Posterior cingulate gyrus (tissue), 11 donors: Measurements from ENCODE around the gene P3H3.

Experiments used
- DNase-seq, 10 donors: peaks; one replicate each; pipeline versions ENCODE4 v3.0.0 to v3.0.0-alpha.2; 2020 to 2021; ENCODE audit warnings: mixed read lengths in 3 of 10
- intact Hi-C: fragments of 100-400 bp; cut with DNase I; formaldehyde crosslinking; loops from one replicate; pipeline ENCODE4 v1.15.1; 2023

Gene P3H3

GRCh38 chr12:6796576-6796975, 31.6 kb upstream of the P3H3 start:
- intact Hi-C loops: no loop called here
- peak in 2 of 10 donors; percentile 5 to 8 for DNase-seq

DNA sequence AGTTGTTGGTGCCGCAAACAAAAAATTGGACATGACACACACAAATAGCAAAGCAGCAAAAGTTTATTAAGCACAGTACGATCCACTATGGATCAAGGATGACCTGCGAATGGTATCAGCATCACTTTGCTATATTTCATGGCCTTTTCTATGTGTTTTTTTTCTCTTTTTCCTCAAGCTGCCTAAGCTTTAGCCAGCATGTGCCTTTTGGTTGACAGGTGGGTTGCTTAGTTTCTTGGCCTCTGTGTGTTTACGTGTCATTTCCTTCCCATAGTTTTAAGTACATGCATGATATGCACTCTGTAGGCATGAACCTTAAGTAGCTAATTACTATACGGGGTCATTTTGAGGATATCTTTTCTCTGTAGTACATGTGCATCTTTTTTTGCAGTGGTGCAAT, 29.1 kb upstream of the P3H3 start:
- intact Hi-C loops: no loop called here
- peak in 1 of 10 donors; percentile 2 for DNase-seq

DNA sequence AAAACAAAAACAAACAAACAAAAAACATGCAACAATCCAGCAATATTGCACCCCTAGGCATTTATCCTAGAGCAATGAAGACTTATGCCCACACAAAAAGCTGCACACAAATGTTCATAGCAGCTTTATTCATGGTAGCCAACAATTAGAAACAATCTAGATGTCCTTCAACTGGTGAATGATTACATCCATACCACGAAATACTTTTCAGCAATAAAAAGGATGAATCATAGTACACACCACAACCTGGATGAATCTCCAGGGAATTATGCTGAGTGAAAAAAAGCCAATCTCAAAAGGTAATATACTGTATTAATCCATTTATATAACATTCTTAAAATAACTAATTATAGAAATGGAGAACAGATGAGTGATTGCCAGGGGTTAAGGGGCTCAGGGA, 21.0 kb upstream of the P3H3 start:
- DNase-seq: no peak
- intact Hi-C loops: no loop called here

GRCh38 chr12:6809056-6809455, 19.2 kb upstream of the P3H3 start:
- DNase-seq: peak in 2 of 10 donors; percentile 22 to 34
- intact Hi-C loops: no loop called here

DNA sequence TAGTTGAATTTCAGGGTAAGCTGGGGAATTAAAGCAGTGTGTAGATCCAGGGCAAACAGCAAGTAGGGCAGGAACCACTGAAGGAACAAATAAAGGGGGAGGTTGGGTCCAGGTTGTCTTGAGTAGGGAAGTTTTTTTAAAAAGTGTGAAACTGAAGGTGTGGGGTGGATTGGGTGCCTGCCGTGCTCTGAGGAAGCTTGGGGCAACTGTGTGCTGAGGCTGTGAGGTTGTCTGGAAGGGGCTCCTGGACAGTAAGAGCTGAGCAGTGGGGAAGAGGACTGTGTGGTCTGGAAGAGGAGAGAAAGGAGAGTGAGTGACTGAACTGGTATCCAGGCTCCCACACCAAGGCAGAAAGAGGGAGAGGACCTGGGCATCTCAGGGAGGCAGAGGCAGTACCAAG, 17.4 kb upstream of the P3H3 start:
- intact Hi-C loops: no loop called here
- DNase-seq: peak in 2 of 10 donors; percentile 24 to 32

DNA sequence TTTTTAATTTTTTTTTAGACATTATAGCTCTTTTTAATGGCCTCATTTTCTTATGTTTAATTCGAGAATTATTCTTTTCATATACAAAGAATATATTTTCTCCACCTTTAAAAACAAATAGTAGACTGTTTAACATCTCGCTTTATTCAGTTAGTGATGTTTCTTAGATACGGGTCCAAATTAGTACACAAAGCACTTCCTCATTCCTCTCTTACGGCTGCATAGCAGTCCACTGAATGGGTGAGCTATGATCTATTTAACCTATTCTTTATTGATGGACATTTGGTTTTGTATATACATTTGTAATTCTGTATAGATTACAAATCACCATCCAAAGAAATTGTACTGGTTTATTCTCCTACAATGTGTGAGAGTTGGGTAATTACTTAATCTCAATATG, 14.8 kb upstream of the P3H3 start:
- intact Hi-C loops: no loop called here
- DNase-seq: no peak

DNA sequence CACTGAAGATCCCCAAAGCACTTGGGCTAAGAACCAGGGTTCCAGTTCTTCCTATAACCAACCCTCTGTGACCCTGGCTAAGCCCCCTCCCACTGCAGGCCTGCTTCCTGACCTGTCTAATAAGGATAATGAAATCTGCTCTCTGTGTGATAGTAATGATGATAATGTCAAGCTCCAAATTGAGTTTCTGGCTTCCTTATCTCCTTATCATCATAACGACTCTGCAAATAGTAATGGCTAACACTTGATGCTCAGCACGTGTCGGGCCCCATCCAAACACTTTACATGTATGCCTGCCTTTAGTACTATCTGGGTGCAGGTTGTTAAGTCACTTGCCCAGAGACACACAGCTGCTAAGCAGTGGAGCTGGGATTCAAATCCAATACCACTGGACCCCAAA, 11.6 kb upstream of the P3H3 start:
- DNase-seq: peak in 1 of 10 donors; percentile 8
- intact Hi-C loops: no loop called here

DNA sequence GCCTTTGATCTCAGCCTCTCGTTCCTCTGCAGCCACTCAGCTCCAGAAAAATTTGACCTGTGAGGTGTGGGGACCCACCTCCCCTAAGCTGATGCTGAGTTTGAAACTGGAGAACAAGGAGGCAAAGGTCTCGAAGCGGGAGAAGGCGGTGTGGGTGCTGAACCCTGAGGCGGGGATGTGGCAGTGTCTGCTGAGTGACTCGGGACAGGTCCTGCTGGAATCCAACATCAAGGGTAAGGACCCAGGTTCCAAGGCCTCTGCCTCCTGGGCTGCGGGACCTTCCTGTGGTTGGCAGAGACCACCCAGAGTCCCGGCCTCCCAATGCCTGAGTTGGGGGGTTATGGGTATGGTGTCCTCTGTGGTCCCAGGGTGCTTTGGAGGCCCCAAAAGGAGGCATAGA, 11.1 kb upstream of the P3H3 start:
- intact Hi-C loops: no loop called here
- DNase-seq: peak in 2 of 10 donors; percentile 25 to 79

DNA sequence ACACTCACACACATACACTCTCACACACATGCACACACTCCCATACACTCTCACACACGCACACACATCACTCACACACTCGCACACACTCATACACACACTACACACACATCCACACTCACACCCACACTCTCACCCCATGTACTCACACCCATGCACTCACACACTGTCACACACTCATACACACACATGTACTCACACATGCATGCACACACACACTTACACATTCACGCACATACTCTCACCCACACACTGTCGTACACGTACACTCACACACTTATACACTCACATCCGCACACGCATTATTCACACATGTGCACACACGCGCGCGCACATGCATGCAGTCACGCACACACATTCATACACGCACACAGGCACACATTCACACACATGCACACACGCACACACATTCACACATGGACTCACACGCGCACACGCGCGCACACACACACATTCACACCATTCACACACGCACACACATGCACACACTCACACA, 10.5 kb upstream of the P3H3 start:
- peak in 2 of 10 donors; percentile 4 to 43 for DNase-seq
- intact Hi-C loops: no loop called here

DNA sequence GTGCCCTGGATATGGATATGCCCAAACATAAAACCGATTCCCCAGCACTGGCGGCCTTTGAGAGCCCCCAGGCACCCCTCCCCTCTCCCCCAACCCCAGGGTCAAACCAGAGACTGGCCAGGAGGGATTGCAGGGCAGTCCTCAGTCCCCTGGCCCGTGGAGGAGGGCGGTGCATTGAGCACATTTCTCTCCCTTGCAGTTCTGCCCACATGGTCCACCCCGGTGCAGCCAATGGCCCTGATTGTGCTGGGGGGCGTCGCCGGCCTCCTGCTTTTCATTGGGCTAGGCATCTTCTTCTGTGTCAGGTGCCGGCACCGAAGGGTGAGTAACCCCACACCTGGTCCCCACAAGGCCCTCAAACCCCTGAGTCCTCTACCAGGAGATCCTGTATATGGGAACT, 10.0 kb upstream of the P3H3 start:
- intact Hi-C loops: no loop called here
- DNase-seq: peak in 2 of 10 donors; percentile 18 to 70

- intact Hi-C loops: no loop called here
- peak in 2 of 10 donors; percentile 52 to 66 for DNase-seq
Measured at GRCh38 chr12:6818645-6819044, 9.6 kb upstream of the P3H3 start.

DNA sequence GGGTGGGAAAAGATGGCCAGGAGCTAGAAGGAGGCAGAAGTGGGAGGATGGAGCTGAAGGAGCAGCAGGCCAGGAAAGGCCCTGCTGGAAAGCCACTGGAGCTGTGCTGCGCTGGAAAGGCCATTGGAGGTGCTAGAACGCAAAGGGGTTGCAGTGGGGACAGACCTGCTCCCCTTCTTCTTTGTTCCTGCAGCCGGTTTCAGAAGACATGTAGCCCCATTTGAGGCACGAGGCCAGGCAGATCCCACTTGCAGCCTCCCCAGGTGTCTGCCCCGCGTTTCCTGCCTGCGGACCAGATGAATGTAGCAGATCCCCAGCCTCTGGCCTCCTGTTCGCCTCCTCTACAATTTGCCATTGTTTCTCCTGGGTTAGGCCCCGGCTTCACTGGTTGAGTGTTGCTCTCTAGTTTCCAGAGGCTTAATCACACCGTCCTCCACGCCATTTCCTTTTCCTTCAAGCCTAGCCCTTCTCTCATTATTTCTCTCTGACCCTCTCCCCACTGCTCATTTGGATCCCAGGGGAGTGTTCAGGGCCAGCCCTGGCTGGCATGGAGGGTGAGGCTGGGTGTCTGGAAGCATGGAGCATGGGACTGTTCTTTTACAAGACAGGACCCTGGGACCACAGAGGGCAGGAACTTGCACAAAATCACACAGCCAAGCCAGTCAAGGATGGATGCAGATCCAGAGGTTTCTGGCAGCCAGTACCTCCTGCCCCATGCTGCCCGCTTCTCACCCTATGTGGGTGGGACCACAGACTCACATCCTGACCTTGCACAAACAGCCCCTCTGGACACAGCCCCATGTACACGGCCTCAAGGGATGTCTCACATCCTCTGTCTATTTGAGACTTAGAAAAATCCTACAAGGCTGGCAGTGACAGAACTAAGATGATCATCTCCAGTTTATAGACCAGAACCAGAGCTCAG, 8.8 kb upstream of the P3H3 start:
- peak in 2 of 10 donors; percentile 44 to 78 for DNase-seq
- intact Hi-C loops: no loop called here

GRCh38 chr12:6820166-6820565, 8.0 kb upstream of the P3H3 start:
- intact Hi-C loops: no loop called here
- peak in 2 of 10 donors; percentile 52 to 76 for DNase-seq

DNA sequence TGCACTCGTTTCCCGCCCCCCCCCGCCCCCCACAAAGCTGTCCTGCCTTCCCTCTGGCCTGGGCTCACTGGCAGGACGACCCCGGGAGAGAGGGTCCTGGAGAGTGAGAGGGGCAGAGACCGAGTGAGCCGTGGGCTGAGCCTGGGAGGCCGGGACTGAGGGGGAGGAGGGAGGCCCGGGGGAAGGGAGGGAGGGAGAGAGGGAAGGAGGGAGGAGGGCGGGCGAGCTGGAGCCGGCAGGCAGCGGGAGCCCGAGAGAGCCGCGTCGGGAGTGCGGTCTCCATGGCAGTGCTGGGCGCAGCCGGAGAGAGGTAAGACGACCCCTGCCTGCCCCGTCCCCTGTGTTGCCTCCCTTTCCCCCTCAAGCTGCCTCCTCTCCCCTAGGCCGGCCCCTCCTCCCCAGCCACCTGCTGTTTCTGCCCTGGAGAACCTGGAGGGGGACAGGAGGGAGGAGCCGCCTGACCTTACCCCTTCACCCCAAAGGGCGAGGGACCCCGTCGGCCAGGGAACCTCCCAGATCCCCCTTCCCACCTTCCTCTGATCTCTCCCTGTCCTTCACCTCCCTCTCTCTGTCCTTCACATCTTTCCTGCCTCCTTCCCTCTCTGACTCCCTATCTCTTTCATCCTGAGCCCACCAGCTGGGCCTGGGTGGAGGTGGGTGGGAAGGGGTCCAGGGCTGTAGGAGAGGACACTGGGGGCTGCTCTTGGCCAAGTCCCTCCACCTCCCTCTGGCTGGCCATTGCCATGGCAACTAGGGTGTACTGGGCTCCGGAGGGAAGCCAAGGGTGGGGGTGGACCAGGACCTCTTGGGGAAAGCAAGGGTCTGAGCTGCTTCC, 6.4 kb upstream of the P3H3 start, which contains the start of gene GPR162:
Gene GPR162, plus strand, starts transcription at position 231 of the 835 bp plus-strand sequence. CDS start 2,078 bp downstream, outside the sequence.
- intact Hi-C loops: no loop called here
- peak in 9 of 10 donors; percentile 54 to 94 (median 70) for DNase-seq

- DNase-seq: peak in 2 of 10 donors; percentile 77 to 79
- intact Hi-C loops: no loop called here
Measured at GRCh38 chr12:6822426-6823135, 5.6 kb upstream of the P3H3 start.

- peak in 2 of 10 donors; percentile 17 to 40 for DNase-seq
- intact Hi-C loops: no loop called here
Measured at GRCh38 chr12:6823182-6824084, 4.8 kb upstream of the P3H3 start.

GRCh38 chr12:6824085-6824775, 4.0 kb upstream of the P3H3 start:
- intact Hi-C loops: no loop called here

GRCh38 chr12:6824901-6825381, 3.3 kb upstream of the P3H3 start:
- peak in 2 of 10 donors; percentile 84 to 86 for DNase-seq
- intact Hi-C loops: loop anchor here (1.0 to 5.0 kb wide), 2 partner anchors 72 to 88 kb away; partner anchors contain the start of gene MLF2

More at GRCh38 chr12:6824085-6824775, 4.0 kb upstream of the P3H3 start:
- DNase-seq: peak in 7 of 10 donors; percentile 45 to 94 (median 74)
